Stimulated activated CD8-positive, alpha-beta memory T cell treated with anti-CD3 and anti-CD28 coated beads, Interleukin-2, amount 100 ng/mL, for 1 hour (primary cell): Measurements from ENCODE around the gene RPAIN.
"Not testable (repeated sequence)": the region's sequence is repeated elsewhere in the genome, so short reads cannot be mapped to it uniquely, and the experiment has no call there.

Source experiments
- DNase-seq, 2 donors: peaks; one replicate each; pipeline ENCODE4 v3.0.0-alpha.2; 2020; ENCODE audit warnings: low read depth in 2 of 2

RPAIN gene

DNA sequence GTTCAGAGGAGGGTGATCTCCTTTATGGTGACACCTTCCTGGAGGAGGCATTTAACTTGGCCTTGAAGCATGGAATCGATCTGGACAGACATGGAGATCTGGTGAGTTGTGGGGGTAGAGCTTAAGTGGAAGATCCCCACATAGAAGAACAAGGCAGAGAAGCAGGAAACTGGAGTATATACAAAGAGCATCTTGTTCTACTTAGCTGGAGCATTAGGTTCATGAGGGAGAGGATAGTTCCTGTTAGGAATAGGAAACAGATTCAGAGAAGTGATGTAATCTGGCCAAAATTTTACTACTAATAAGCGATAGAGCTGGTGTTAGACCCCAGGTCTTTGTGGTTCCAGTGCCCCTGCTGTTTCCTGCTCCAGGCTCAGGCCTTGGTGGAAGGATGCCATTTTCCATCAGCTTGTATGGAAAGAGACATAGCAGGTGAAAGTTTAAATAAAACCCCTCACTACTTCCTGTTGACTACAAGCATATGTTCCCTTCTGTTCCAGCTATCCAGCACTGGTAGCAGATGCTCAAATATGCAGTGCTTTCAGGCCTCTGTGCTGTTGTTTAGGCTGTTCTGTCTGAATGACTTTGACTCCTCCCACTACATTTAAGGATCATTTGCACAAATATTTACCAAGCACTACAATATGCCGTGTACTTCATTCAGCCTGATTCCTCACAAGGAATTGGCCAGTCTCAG is 9.4 kb downstream of the RPAIN start:
- no peak for DNase-seq

GRCh38 chr17:5430413-5430999 is 10.5 kb downstream of the RPAIN start:
- no peak for DNase-seq

DNA sequence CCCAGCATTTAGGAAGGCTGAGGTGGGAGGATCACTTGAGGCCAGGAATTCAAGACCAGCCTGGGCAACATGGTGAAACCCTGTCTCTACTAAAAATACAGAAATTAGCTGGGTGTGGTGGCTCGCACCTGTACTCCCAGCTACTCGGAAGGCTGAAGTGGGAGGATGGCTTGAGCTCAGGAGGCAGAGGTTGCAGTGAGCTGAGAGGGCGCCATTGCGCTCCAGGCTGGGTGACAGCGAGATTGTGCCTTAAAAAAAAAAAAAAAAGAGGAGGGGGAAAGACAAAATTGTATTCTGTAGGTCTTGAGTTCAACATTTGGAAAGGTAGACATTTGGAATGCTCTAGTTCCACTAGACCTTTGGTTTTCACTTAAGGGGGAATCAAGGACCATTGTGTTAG is 11.3 kb downstream of the RPAIN start:
- DNase-seq, result not testable (repeated sequence)

- DNase-seq, result no peak
Measured at GRCh38 chr17:5431949-5432556, 12.1 kb downstream of the RPAIN start.

- DNase-seq, result no peak
Measured at GRCh38 chr17:5434984-5435383, 15.0 kb downstream of the RPAIN start.

DNA sequence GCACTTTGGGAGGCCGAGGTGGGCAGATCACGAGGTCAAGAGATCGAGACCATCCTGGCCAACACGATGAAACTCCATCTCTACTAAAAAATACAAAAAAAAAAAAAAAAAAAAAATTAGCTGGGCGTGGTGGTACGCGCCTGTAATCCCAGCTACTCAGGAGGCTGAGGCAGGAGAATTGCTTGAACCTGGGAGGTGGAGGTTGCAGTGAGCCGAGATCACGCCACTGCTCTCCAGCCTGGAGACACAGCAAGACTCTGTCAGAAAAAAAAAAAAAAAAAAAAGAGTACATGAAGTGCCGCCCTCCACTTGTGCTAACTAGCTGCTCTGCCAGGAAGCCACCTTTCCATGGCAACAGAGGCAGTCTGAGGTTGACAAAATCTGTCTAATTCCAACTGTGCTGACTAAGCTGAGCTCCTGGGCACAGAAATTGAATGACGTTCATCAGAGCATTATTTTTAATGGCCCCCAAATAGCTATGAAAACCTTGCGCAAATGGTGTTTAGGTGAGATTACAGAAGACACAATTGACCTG is 15.9 kb downstream of the RPAIN start:
- DNase-seq, result not testable (repeated sequence)

- no peak for DNase-seq
Measured at GRCh38 chr17:5437721-5438317, 17.8 kb downstream of the RPAIN start.

- DNase-seq, result peak; percentile 84 to 87
Measured at GRCh38 chr17:5438716-5439445, 18.9 kb downstream of the RPAIN start, which contains the start of gene C1QBP. Gene C1QBP, minus strand, starts transcription at chr17:5439155. Its CDS starts 82 bp downstream, at chr17:5439073.

DNA sequence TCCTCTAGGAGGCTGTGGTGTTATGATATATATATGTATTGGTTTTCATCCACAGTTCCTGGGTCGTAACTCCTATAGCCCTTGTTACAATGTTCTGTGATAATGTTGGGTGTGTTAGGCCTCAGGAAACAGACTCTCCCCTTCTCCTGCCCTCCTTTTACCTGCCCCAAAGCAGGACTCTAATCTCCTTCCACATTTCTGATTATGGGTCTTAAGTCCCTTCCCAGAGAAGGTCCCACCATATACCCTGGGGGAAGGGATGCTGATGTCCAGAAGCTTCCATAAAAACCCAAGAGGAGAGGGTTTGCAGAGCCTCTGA is 19.4 kb downstream of the RPAIN start:
- DNase-seq, result no peak

GRCh38 chr17:5443728-5444127 is 23.7 kb downstream of the RPAIN start:
- no peak for DNase-seq

- DNase-seq, result no peak
Measured at GRCh38 chr17:5444209-5444608, 24.2 kb downstream of the RPAIN start.

GRCh38 chr17:5446786-5447185 is 26.8 kb downstream of the RPAIN start:
- DNase-seq, result no peak

DNA sequence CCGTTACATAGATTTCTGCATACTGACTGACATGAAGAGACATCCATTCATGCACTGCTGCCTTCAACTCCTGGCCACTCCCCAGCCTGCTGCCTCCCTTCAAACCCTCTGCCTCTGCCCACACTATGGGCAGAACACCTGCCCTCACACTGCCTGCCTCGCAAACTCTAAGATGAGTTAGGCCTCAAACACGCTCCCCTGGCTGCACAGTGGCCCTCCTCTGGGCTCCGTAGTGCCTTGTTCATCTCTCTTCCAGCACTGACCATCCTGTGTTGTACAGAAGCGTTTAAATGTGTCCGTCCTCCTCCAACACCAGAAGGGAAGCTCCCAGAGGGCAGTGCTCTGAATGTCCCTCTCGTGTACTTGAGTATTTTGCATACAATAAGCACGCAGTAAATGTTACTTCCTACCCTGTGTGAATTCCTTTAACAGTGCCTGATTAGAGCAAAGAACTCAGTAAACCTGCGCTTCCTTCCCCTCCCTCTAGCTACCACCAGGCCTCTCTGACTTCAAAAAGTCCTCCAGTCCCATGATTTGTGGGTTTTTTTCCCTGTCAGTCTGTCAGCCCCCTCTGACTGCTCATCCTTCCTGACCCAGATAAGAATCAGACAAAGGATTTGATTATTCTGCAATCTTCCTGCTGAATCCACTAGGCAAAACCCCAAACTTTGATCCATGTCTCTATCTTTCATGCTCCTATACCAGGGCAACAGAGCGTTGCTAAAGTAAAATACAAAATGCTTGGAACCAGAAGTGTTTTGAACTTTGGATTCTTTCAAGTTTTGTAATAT is 44.9 kb downstream of the RPAIN start:
- DNase-seq, result no peak

- no peak for DNase-seq
Measured at GRCh38 chr17:5466295-5466694, 46.3 kb downstream of the RPAIN start.

- DNase-seq, result no peak
Measured at GRCh38 chr17:5467416-5467815, 47.4 kb downstream of the RPAIN start.

GRCh38 chr17:5468075-5468473 is 48.1 kb downstream of the RPAIN start:
- DNase-seq, result no peak

DNA sequence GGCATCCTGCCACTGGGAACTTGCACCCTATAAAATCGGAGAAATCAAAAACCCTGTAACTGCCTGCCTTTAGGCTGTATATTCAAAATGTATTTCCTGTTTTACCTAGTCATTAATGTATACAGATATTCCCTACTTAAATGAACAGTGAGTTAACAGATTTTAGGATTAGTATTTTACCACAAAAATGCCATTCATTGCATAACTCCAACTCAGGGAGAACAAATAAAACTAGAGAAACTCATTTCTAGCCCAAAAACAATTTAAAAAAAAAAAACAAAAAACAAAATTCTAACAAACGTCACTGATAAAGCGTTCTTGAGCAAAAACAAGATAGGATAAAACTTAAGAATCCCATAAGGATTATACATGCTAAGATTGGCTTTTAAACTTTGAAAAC is 52.5 kb downstream of the RPAIN start:
- no peak for DNase-seq

DNA sequence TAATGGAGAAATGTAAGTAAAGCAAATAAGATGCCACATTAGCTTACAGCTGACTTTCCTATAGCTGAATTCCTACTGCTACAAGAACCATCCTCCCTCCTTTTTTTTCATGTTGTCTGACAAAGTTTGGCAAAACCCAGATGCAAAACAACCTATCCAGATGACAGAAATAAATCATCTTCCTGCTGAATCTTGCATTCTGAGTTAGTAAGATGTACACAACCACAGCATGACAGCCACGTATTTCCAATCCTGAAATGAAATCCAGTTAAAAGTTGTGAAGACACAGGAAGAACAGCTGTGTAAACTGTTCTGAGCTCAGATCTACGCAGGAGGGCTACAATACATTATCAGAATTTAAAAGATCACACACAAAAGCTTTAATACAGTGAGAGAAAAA is 53.9 kb downstream of the RPAIN start:
- DNase-seq, result no peak

DNA sequence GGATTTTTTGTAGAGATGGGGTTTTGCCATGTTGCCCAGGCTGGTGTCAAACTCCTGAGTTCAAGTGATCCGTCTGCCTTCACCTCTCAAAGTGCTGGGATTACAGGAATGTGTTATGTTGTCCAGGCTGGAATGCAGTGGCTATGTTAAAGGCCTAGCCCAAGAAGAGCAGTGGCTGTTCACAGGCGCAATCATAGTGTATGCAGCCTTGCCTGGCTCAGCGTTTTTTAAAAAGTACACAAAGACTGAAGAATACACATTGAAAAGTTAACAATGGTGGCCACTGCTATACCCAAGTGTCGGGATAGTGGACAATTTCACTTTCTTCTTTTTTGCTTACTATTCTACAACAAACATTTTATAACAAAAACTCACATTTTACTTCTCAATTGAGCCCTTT is 59.0 kb downstream of the RPAIN start:
- DNase-seq, result no peak

GRCh38 chr17:5480962-5481361 is 61.0 kb downstream of the RPAIN start:
- DNase-seq, result no peak

DNA sequence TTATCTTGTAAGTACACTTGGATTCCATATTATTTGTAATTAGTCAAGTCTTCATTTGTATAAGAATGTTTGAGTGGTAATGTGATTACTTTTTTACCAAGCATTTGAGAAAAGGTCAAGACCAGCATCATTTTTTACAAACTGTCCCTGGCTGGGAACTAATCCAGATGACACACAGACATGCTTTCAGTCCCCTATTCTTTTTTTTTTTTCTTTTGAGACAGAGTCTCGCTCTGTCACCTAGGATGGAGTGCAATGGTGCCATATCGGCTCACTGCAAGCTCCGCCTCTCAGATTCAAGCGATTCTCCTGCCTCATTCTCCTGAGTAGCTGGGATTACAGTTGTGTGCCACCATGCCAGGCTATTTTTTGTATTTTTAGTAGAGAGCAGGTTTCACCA is 61.5 kb downstream of the RPAIN start:
- no peak for DNase-seq
